SH-SY5Y (cell line): Measurements from ENCODE around the gene MIER2.

Experiments used
- GATA2 ChIP-seq: IDR thresholded peaks from 2 replicates; pipeline ENCODE4 v1.6.1; 2011; ENCODE audit warnings: mild to moderate bottlenecking, low read depth, low read length
- GATA3 ChIP-seq: IDR thresholded peaks from 2 replicates; pipeline ENCODE4 v1.6.1; 2011; ENCODE audit warnings: low read depth, mild to moderate bottlenecking, low read length, moderate library complexity

DNA sequence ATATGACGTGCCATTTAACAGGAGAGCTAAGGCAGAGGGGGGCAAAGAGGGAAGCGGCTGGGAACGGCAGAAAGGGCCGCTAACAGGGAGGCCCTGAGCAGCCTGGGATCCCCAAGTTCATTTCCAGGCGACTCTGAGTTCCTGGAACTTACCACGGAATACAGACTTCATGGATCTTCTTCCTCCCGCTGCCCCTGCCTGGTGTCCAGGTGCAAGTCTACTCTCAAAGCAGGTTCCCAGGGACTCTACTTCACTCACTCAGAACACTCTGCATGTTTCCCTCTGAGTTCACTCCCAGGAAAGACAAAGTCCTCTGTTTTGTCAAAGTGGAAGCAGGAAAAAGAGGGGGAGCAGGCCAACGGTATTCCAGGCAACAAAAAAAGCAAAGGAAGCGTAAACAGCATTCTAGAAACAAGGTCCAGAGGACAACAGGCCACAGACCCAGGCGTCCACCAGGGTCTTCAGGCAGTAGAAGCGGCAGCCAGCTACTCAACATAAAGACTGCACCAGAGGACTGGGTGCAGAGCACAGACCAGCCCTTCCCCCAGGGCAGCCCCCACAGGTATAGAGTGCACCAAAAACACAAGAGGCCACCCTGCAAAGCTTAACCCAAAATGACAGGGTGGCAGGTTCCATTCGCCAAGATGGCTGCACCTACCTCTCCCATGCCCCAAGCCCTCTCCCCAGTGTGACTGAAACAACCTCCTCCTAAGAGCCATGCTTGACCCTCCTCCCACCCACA, 3.0 kb downstream of the MIER2 start:
- no peak for TF ChIP-seq GATA3
- no peak for TF ChIP-seq GATA2
